ENCODE measurements around the gene CSHL1.
"Not testable (repeated sequence)": the region's sequence is repeated elsewhere in the genome, so short reads cannot be mapped to it uniquely, and the experiment has no call there.

Gene CSHL1

GRCh38 chr17:63939884-63940283, 28.8 kb upstream of the CSHL1 start:
- no peak for FAIRE-seq

GRCh38 chr17:63939401-63939800, 28.3 kb upstream of the CSHL1 start:
- no peak for FAIRE-seq

GRCh38 chr17:63937920-63938319, 26.9 kb upstream of the CSHL1 start:
- no peak for FAIRE-seq

GRCh38 chr17:63937319-63937718, 26.3 kb upstream of the CSHL1 start:
- no peak for FAIRE-seq

GRCh38 chr17:63934183-63935112, 23.4 kb upstream of the CSHL1 start:
- no peak for FAIRE-seq

- FAIRE-seq = no peak
Observed at GRCh38 chr17:63933598-63933997, 22.5 kb upstream of the CSHL1 start.

GRCh38 chr17:63932721-63933120, 21.7 kb upstream of the CSHL1 start:
- FAIRE-seq = no peak

- FAIRE-seq = no peak
Observed at GRCh38 chr17:63931981-63932561, 21.0 kb upstream of the CSHL1 start, which contains the start of gene CD79B. TSS of gene CD79B (minus strand) at chr17:63932331. CDS start at chr17:63932261, 70 bp downstream.

GRCh38 chr17:63930951-63931575, 20.0 kb upstream of the CSHL1 start:
- FAIRE-seq = no peak

GRCh38 chr17:63929860-63930766, 19.1 kb upstream of the CSHL1 start:
- no peak for FAIRE-seq

- no peak for FAIRE-seq
Observed at GRCh38 chr17:63928966-63929695, 18.1 kb upstream of the CSHL1 start.

GRCh38 chr17:63928172-63928666, 17.2 kb upstream of the CSHL1 start:
- FAIRE-seq = no peak

GRCh38 chr17:63927464-63928171, 16.6 kb upstream of the CSHL1 start:
- FAIRE-seq = no peak

GRCh38 chr17:63926164-63926563, 15.1 kb upstream of the CSHL1 start:
- FAIRE-seq = no peak

- no peak for FAIRE-seq
Observed at GRCh38 chr17:63925615-63926014, 14.6 kb upstream of the CSHL1 start.

GRCh38 chr17:63922402-63922801, 11.3 kb upstream of the CSHL1 start:
- not testable (repeated sequence) for FAIRE-seq

GRCh38 chr17:63920779-63921178, 9.7 kb upstream of the CSHL1 start:
- FAIRE-seq = not testable (repeated sequence)

GRCh38 chr17:63920050-63920449, 9.0 kb upstream of the CSHL1 start:
- FAIRE-seq = not testable (repeated sequence)

GRCh38 chr17:63919311-63919723, 8.3 kb upstream of the CSHL1 start:
- no peak for FAIRE-seq

GRCh38 chr17:63918789-63919305, 7.8 kb upstream of the CSHL1 start, which contains the start of gene GH1:
TSS of gene GH1 (minus strand) at chr17:63918839. CDS start at chr17:63918776, 63 bp downstream.
- not testable (repeated sequence) for FAIRE-seq
